ENCODE results near the gene FZR1. TPM values are rescaled to one million over a fixed set of nuclear protein-coding genes. Genes with fewer than 3 reads are reported as not detected.

FZR1 gene
- total RNA-seq, 2 donors from 2014 or later, result 29.6 to 33.8 TPM

DNA sequence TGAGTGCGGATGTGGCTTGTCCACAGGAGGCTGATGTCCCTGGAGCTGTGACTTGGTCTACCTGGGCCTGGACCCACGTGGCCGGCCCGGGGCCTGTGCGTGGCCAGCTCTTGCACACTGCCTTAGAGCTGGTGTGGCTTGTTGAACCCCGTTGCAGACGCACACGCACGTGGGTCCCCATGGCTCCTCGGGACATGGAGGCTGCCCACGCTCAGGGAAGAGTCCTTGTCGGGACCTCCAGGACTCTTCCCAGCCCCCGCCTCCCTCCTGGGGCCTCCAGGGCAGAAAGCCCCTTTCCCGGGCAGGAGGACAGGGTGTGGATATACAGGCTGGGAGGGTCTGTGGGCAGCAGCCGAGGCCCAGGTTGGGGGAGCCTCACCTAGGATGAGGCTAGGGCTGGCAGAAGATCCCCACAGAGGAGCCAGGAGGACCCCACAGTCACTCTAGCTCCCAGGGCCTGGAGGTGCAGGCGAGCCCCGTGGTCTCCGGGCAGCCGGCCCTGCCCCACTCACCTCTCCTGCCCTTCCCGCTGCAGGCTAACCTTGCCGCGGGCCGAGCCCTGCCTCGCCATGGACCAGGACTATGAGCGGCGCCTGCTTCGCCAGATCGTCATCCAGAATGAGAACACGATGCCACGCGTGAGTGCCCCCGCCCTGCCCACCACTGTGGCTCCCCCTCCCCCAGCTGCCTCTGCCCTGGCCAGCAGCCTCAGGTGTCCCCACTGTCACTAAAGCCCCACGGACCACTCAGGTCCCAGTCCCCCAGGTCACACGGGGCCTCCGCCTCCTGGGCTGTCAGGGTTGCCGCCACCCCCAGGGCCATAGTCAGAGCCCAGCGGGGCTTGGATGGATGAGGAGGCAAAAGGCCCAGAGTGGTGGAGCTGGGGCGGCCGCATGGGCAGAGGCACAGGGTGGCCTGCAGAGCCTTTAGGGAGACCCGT, 16.6 kb downstream of the FZR1 start:
- Histone ChIP-seq H3K4me1 (ENCODE audit: control insufficient read depth in 1 of 2, low read depth in 2 of 2) (no peaks in the 10 kb centered on the region), H3K27me3 (replicated peaks; ENCODE audit: insufficient read depth) (no peaks in the 10 kb centered on the region), H3K27ac (no peak overlapping the region), H3K4me3 (no peak overlapping the region), H3K36me3 (peaks cover 49% of the 10 kb centered on the region), H3K9me3 (no peaks in the 10 kb centered on the region)
- TF ChIP-seq, protein P1, sequence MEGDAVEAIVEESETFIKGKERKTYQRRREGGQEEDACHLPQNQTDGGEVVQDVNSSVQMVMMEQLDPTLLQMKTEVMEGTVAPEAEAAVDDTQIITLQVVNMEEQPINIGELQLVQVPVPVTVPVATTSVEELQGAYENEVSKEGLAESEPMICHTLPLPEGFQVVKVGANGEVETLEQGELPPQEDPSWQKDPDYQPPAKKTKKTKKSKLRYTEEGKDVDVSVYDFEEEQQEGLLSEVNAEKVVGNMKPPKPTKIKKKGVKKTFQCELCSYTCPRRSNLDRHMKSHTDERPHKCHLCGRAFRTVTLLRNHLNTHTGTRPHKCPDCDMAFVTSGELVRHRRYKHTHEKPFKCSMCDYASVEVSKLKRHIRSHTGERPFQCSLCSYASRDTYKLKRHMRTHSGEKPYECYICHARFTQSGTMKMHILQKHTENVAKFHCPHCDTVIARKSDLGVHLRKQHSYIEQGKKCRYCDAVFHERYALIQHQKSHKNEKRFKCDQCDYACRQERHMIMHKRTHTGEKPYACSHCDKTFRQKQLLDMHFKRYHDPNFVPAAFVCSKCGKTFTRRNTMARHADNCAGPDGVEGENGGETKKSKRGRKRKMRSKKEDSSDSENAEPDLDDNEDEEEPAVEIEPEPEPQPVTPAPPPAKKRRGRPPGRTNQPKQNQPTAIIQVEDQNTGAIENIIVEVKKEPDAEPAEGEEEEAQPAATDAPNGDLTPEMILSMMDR (IDR thresholded peaks at IDR 0.05), result no peak
- no peak for DNase-seq (ENCODE audit: low spot score)
- ATAC-seq (ENCODE audit: insufficient number of reproducible peaks, low FRiP score, low read depth), result no peak

DNA sequence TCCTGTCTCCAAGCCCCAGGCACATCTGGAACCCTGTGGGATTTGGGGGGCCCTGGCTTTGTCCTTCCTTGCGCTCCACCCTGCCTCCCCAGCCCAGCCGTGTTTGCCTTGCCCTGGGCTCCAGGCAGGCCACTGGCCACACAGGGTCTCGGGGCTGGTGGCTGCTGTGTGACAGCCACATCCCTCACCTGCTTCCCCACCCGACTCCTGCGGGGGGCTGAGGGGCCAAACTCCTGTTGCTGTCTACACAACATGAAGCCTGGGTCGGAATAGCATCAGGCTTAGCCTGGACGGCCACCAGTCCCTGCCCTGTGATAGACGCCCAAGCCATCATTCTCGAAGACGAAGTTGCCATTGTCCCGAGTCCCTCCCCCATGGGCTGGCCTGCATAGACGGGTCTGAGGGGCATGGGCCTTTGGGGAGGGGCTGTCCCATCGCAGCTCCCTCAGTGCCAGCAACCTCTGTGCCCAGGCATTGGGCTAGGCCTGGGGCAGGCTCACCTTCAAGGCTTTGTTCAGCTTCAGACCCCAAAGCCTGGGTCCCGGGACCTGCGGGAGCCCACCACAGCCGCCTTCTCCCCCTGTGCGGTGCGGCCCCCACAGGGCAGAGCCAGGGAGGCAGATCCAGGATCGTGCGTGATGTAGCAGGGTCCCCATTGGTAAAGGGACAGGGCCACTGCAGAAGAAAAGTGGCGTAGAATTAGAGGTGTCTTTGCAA, 17.4 kb downstream of the FZR1 start:
- peaks cover 57% of the 10 kb centered on the region for H3K36me3 ChIP-seq

DNA sequence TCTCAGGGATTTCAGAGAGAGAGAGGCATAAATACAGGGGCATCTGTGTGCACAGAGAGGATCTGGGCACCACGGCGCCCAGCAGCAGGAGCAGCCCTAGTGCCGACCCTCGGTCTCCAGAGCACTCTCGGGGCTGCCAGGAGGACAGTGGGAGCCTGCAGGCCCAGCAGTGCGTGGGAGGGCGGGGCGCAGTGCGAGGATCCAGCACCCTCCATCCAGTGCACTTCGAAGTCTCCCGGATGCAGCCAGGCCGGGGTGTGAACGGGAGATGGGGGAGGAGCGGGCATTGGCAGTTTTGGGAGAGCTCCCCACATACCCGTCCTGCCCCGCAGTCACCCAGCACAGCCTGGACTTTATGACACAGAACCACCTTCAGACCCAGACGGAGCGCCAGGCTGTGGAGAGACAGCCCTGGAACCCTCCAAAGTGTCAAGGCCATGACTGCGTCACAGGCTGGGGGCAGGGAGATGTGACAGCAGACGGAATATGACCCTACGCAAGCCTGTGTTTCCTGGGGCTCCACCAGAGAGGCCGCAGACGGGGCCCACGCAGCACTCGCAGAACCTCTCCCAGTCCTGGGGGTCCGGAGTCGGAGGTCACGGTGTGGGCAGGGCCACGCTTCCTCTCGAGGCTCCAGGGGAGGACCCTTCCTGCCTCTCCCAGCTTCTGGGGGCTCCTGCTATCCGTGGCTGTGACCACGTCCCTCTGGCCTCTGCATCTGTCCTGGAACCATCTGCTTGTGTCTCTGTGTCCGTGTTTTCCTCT, 18.1 kb downstream of the FZR1 start:
- no peaks in the 10 kb centered on the region for H3K9me3 ChIP-seq
- H3K27ac ChIP-seq, result no peak overlapping the region
- DNase-seq (ENCODE audit: low spot score), result no peak
- H3K27me3 ChIP-seq (replicated peaks; ENCODE audit: insufficient read depth), result no peaks in the 10 kb centered on the region
- no peaks in the 10 kb centered on the region for H3K4me1 ChIP-seq (ENCODE audit: control insufficient read depth in 1 of 2, low read depth in 2 of 2)
- TF ChIP-seq, protein P1 (IDR thresholded peaks at IDR 0.05), result no peak
- no peak for ATAC-seq (ENCODE audit: insufficient number of reproducible peaks, low FRiP score, low read depth)
- peaks cover 55% of the 10 kb centered on the region for H3K36me3 ChIP-seq
- no peak overlapping the region for H3K4me3 ChIP-seq

More for the DNA sequence above, 17.4 kb downstream of the FZR1 start:
- no peaks in the 10 kb centered on the region for H3K27me3 ChIP-seq (replicated peaks; ENCODE audit: insufficient read depth)
- ATAC-seq (ENCODE audit: insufficient number of reproducible peaks, low FRiP score, low read depth), result no peak
- H3K4me3 ChIP-seq, result no peak overlapping the region
- no peaks in the 10 kb centered on the region for H3K4me1 ChIP-seq (ENCODE audit: control insufficient read depth in 1 of 2, low read depth in 2 of 2)
- H3K9me3 ChIP-seq, result no peaks in the 10 kb centered on the region
- no peak overlapping the region for H3K27ac ChIP-seq
- no peak for DNase-seq (ENCODE audit: low spot score)
- TF ChIP-seq, protein P1 (IDR thresholded peaks at IDR 0.05), result no peak

DNA sequence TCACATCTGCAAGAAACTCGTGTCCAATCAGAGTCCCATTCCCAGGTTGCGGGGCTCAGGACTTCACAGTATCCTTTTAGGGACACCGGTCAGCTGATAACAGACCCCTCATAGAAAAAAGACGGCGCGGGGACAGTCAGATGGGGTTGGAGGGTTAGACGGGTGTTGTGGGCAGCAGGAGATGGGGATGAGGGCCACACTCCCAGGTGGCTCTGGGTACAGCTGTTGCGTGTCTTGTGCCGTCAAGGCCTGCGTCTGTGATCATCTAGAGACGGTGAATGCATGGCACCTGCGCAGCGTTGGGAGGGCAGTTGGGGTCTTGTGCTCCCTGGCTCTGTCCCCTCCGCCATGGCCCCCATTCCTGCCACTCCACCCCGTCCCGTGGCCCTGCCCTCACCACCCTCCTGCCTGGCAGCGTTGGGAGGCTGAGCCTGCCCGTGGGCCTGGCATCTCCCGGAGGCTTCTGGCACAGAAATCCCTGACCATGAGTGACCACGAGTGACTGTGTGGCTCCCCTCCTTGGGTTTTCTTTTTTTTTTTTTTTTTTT, 18.9 kb downstream of the FZR1 start:
- Histone ChIP-seq H3K36me3 (peaks cover 53% of the 10 kb centered on the region), H3K27ac (no peak overlapping the region), H3K4me3 (no peak overlapping the region), H3K27me3 (replicated peaks; ENCODE audit: insufficient read depth) (no peaks in the 10 kb centered on the region), H3K9me3 (no peaks in the 10 kb centered on the region), H3K4me1 (ENCODE audit: control insufficient read depth in 1 of 2, low read depth in 2 of 2) (no peaks in the 10 kb centered on the region)
- TF ChIP-seq, protein P1 (IDR thresholded peaks at IDR 0.05), result no peak
- DNase-seq (ENCODE audit: low spot score) (no peak), ATAC-seq (ENCODE audit: insufficient number of reproducible peaks, low FRiP score, low read depth) (no peak)
